GM18858 (cell line): Measurements from ENCODE around the gene NUP58.
A peak's percentile ranks its signal among the peaks of the same experiment; 100 is the strongest.

Source experiments
- ATAC-seq: cut with Tn5 transposase; IDR thresholded peaks from one replicate; pipeline ENCODE4 v1.9.1; 2021; ENCODE audit not compliant: unreplicated experiment

Gene NUP58

GRCh38 chr13:25301347-25302113 lies at the start of gene NUP58:
TSS of gene NUP58 (plus strand) at chr13:25301625. CDS start at chr13:25301774, 149 bp downstream.
- ATAC-seq, result peak; percentile 96

DNA sequence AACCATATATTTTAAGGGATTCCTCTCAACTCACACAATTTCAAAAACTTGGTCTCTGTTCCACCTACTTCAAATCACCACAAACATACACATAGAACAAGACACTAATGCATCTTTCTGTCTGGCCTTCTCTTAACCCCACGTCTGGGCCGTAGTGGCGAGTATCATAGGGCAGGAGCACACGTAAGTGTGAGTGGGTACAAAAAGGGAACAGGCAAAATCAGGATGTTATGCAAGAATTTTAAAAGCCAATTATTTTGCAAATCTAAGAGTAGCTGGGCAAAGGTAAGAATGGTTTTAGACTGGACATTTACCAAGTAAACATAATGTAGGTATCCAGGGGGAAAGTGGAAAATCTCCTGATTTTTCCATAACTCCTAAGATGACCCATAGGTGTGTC lies 49.2 kb upstream of the NUP58 start:
- ATAC-seq, result no peak

GRCh38 chr13:25252752-25253151 lies 48.7 kb upstream of the NUP58 start:
- no peak for ATAC-seq

GRCh38 chr13:25253702-25254101 lies 47.7 kb upstream of the NUP58 start:
- no peak for ATAC-seq

GRCh38 chr13:25262261-25262660 lies 39.2 kb upstream of the NUP58 start:
- no peak for ATAC-seq

DNA sequence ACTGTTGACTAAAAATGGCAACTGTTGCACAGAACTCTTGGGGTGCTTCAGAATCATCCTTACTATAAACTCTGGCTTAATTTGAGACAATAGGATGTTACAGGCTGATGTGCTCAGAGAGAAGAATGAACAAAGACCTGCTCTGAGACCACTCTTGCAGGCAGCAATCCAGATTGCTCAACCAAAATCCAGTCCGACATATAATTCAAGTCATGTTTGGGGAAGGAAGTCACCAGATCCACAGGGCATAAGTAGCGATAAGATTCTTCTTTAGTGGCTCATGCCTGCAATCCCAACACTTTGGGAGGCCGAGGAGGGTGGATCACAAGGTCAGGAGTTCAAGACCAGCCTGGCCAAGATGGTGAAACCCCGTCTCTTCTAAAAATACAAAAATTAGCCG lies 34.7 kb upstream of the NUP58 start:
- no peak for ATAC-seq

DNA sequence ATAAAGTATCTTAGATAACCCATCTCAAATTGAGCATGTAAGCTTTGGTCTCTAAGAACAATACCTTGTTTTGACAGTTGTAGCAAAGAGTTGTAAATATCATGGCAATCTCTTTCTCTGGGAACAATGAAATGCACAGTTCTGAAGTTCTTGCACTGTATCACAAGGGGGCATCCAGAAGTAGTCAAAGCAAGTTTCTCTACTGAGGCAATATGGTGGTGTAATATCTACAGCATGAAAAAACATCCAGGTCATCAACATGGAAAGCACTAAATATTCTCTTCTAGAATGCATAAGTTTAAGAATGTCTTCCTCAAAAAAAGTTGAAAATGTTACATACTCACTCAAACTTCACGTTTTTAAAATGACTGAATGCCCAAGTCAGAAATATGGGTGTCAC lies 33.7 kb upstream of the NUP58 start:
- ATAC-seq, result no peak

GRCh38 chr13:25268561-25268960 lies 32.9 kb upstream of the NUP58 start:
- no peak for ATAC-seq

DNA sequence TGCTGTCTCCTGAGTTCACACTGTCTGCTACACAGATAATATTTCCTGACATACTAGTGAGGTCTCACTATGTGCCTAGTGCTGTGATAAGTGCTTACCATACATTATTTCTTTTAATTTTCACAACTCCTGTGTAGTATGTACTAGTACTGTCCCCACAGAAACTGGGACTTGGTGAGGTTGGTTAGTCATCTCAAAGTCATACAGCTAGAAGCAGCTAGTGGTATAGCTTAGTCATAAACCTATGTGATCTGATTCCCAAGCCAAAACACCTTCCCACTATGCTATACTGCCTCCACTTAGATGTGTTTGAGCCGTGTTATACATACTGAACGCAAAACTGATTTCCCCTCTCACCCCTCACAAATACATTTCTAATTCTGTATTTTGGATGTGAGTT lies 24.7 kb upstream of the NUP58 start:
- ATAC-seq, result peak; percentile 46

GRCh38 chr13:25280396-25280795 lies 21.0 kb upstream of the NUP58 start:
- ATAC-seq, result no peak

- peak; percentile 68 for ATAC-seq
These were observed 20.1 kb upstream of the NUP58 start for GRCh38 chr13:25281193-25281934.

DNA sequence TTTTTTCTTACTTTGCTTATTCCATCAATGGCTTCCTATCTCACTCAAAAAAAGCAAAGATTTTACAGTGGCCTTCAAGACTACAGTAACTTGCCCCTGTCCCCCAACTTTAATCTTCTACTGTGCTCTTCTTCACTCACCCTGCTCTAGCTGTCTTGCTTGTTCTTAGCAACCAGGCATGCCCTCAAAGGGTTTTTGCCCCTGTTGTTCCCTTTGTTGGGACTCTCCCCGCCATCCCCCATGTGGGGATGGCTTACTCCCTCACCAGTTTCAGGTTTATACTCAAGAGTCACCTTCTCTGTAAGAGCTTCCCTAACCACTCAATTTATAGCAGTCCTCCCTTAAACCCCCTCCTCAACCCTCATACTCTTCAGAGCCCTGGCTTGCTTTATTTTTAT lies 19.5 kb upstream of the NUP58 start:
- ATAC-seq, result peak; percentile 27

GRCh38 chr13:25286308-25286968 lies 15.0 kb upstream of the NUP58 start:
- no peak for ATAC-seq

GRCh38 chr13:25286969-25287961 lies 14.2 kb upstream of the NUP58 start, which contains the start of gene MTMR6:
TSS of gene MTMR6 (minus strand) at chr13:25287488. CDS start at chr13:25287247, 241 bp downstream.
- peak; percentile 94 for ATAC-seq

DNA sequence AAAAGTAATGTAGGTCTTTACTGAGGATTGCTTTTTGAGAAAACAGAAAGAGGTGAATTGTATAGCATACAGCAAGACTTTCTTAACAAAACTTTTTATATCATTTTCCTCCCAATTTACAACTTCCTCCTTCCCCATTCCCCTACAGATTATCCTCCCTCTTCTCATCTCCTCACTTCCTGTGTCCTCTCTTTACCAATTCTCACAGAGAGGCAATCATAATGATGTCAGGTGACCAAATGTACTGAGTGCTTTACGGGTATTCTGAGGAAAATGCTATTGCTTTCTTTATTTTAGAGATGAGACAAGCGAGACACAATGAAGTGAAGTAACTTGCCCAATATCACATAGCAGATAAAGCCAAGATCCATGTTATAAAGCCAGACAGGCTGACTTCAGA lies 12.5 kb upstream of the NUP58 start:
- no peak for ATAC-seq

DNA sequence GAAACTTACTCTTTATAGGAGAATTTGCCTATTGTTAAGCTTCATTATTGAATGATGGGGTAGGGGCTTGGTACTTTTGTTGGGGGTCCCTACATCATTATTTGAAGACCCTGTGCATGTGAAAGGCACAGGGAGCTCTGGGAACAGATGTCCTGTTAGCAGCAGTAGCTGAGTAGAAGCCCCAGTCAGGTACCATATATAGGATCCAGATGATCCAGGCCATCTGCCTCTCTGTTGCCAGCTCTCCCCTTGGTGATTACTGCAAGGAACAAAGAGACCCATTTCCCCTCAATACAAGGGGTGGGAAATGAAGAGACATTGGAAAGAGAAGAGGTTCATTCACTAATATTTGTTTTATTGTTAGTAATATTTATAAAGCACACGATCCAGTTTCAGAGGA lies 9.7 kb upstream of the NUP58 start:
- ATAC-seq, result no peak

- no peak for ATAC-seq
These were observed 9.1 kb upstream of the NUP58 start for GRCh38 chr13:25292301-25292700.

DNA sequence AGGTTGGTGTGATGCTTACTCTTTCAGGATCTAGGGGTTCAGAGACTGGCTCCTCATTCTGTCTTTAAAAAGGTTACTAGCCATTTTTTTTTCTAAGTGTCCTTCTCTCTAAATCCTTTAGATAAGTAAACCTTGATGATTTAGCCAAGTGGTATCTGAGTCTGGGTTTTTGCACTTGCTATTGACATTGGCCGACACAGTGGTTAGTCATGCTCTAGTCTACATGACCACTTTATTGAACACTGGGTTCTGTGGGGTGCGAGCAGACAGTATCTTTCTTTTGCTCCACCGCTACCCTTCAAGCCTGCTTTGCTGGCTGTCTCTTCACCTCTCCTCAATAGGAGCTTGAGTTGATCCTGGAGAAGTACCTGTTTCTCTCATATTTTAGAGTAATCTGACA lies 6.2 kb upstream of the NUP58 start:
- ATAC-seq, result no peak

DNA sequence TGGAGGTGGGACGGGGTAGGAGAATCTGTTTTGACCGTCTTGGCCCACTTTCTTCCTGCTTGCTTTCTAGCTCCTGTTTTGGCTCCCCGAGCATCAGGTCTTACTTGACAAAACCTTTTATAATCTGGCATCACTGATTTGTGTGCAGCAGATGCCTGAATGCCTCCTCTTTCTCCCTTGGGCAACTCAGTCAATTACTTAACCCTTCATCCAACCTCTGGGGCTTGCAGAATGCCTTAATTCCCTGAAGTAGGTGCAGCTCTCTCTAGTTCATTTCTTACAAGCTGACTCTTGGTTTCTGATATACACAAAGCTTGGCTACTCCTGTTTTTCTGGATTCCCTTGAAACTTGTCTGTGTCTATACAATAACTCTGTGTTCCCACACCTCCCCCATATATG lies 5.7 kb upstream of the NUP58 start:
- ATAC-seq, result no peak

- ATAC-seq, result peak; percentile 10
These were observed 521 bp upstream of the NUP58 start for GRCh38 chr13:25300861-25301346.
